IMR-90 (cell line): ENCODE measurements around the gene DNM3. TPM values are rescaled to one million over a fixed set of nuclear protein-coding genes. Genes with fewer than 3 reads are reported as not detected.

ENCODE experiments used
- ATAC-seq: fragments of 200-7000 bp; cut with Tn5 transposase; 2 replicates; pipeline ENCODE4 v1.9.1; 2020; ENCODE audit warnings: low read depth, mild to moderate bottlenecking, moderate library complexity
- BruUV-seq: library from RNA; stranded (reverse); fragments of 400-500 nt; replicated peaks from 2 replicates; lab custom pipeline; 2021; lab: Mats Ljungman, UMichigan
- CTCF ChIA-PET: fragments of 300-600 bp; formaldehyde crosslinking; extraction: SDS; loops from one replicate; lab custom pipeline; 2021; ENCODE audit warnings: antibody characterized with exemption; lab: Yijun Ruan, JAX
- POLR2A ChIA-PET: fragments of 300-600 bp; sonication (Branson Sonifier 250); formaldehyde crosslinking; loops from one replicate; lab custom pipeline; 2022; ENCODE audit warnings: antibody characterized with exemption; ENCODE audit not compliant: unreplicated experiment; lab: Charles Lee
- DNase-seq: peaks from one replicate; pipeline ENCODE4 v3.0.0; 2013
- H2AFZ ChIP-seq: replicated peaks from 2 replicates; pipeline ENCODE3; 2013; ENCODE audit warnings: low read length, mild to moderate bottlenecking; ENCODE audit not compliant: poor library complexity
- H2AK5ac ChIP-seq: 2 replicates; pipeline ENCODE4 v1.6.1; 2013; ENCODE audit warnings: low read depth, low read length, inconsistent platforms
- H2AK9ac ChIP-seq: replicated peaks from 2 replicates; pipeline ENCODE3; 2013; ENCODE audit warnings: mild to moderate bottlenecking, low read depth, low read length, moderate library complexity; ENCODE audit not compliant: poor library complexity
- H2BK120ac ChIP-seq: 2 replicates; pipeline ENCODE4 v1.6.1; 2013; ENCODE audit warnings: low read depth, low read length, inconsistent platforms
- H2BK15ac ChIP-seq: 3 replicates; pipeline ENCODE4 v1.6.1; 2013; ENCODE audit warnings: low read depth, low read length, inconsistent platforms
- H2BK20ac ChIP-seq: 2 replicates; pipeline ENCODE4 v1.6.1; 2013; ENCODE audit warnings: low read depth, mild to moderate bottlenecking, inconsistent platforms, low read length, moderate library complexity
- H2BK5ac ChIP-seq: 2 replicates; pipeline ENCODE4 v1.6.1; 2013; ENCODE audit warnings: mild to moderate bottlenecking, low read depth, low read length, inconsistent platforms; ENCODE audit not compliant: poor library complexity, severe bottlenecking
- H3K14ac ChIP-seq: replicated peaks from 2 replicates; pipeline ENCODE4 v1.6.1; 2013; ENCODE audit warnings: low read depth, low read length, inconsistent platforms
- H3K18ac ChIP-seq: 2 replicates; pipeline ENCODE4 v1.6.1; 2013; ENCODE audit warnings: low read depth, low read length, control low read depth
- H3K23ac ChIP-seq: 2 replicates; pipeline ENCODE4 v1.6.1; 2013; ENCODE audit warnings: low read depth, low read length, inconsistent platforms
- H3K27ac ChIP-seq: 2 replicates; pipeline ENCODE4 v1.5.1; 2013; ENCODE audit warnings: mild to moderate bottlenecking, control low read depth, low read length; ENCODE audit not compliant: insufficient read depth
- H3K27me3 ChIP-seq: 2 replicates; pipeline ENCODE4 v1.6.1; 2013; ENCODE audit warnings: low read length; ENCODE audit not compliant: control insufficient read depth, insufficient read depth
- H3K36me3 ChIP-seq: 2 replicates; pipeline ENCODE4 v1.6.1; 2013; ENCODE audit warnings: low read length, mixed read lengths; ENCODE audit not compliant: control insufficient read depth, insufficient read depth
- H3K4ac ChIP-seq: 2 replicates; pipeline ENCODE4 v1.6.1; 2013; ENCODE audit warnings: low read depth, low read length, inconsistent platforms
- H3K4me1 ChIP-seq: 2 replicates; pipeline ENCODE4 v1.6.1; 2013; ENCODE audit warnings: low read length, mixed read lengths; ENCODE audit not compliant: control insufficient read depth, insufficient read depth
- H3K4me2 ChIP-seq: 2 replicates; pipeline ENCODE4 v1.6.1; 2013; ENCODE audit warnings: low read depth, mild to moderate bottlenecking, control low read depth, low read length, moderate library complexity
- H3K4me3 ChIP-seq: 2 replicates; pipeline ENCODE4 v1.5.1; 2013; ENCODE audit warnings: low read depth, mild to moderate bottlenecking, control low read depth, low read length, moderate library complexity; ENCODE audit not compliant: insufficient read depth
- H3K56ac ChIP-seq: 2 replicates; pipeline ENCODE4 v1.6.1; 2013; ENCODE audit warnings: low read length, inconsistent platforms; ENCODE audit not compliant: insufficient read depth; ENCODE audit errors: extremely low read depth
- H3K79me1 ChIP-seq, 2 experiments: 2 replicates each; pipeline ENCODE4 v1.6.1; 2013; ENCODE audit warnings: low read length in 2 of 2, inconsistent platforms in 1 of 2, low read depth in 1 of 2
- H3K9ac ChIP-seq: 2 replicates; pipeline ENCODE4 v1.6.1; 2013; ENCODE audit warnings: low read depth, low read length, control low read depth
- H3K9me1 ChIP-seq: 2 replicates; pipeline ENCODE4 v1.6.1; 2013; ENCODE audit warnings: low read length, inconsistent platforms; ENCODE audit not compliant: insufficient read depth
- H3K9me3 ChIP-seq: 2 replicates; pipeline ENCODE4 v1.6.1; 2013; ENCODE audit warnings: low read length; ENCODE audit not compliant: control insufficient read depth, insufficient read depth
- H4K20me1 ChIP-seq: 2 replicates; pipeline ENCODE4 v1.6.1; 2013; ENCODE audit warnings: low read length, inconsistent platforms; ENCODE audit not compliant: insufficient read depth
- H4K5ac ChIP-seq: 2 replicates; pipeline ENCODE4 v1.6.1; 2013; ENCODE audit warnings: mild to moderate bottlenecking, low read depth, low read length, control low read depth
- H4K8ac ChIP-seq, 2 experiments: 2 replicates each; pipeline ENCODE4 v1.6.1; 2013; ENCODE audit warnings: low read depth in 2 of 2, low read length in 2 of 2, control low read depth in 1 of 2, inconsistent platforms in 1 of 2
- H4K91ac ChIP-seq: 2 replicates; pipeline ENCODE4 v1.6.1; 2013; ENCODE audit warnings: low read depth, low read length, inconsistent platforms; ENCODE audit not compliant: insufficient read depth
- BHLHE40 ChIP-seq: fragments of 150-350 bp; IDR thresholded peaks from 2 replicates; pipeline ENCODE4 v1.6.1; 2016; ENCODE audit warnings: mild to moderate bottlenecking, low read depth, low read length
- CHD1 ChIP-seq: IDR thresholded peaks from 2 replicates; pipeline ENCODE4 v1.6.1; 2012; ENCODE audit warnings: low read depth, low read length, improper control_type of control experiment
- CTCF ChIP-seq: conservative IDR thresholded peaks from 2 replicates; pipeline ENCODE4 v1.5.1; 2012; ENCODE audit warnings: mild to moderate bottlenecking, low read depth, low read length, improper control_type of control experiment
- FOS ChIP-seq: fragments of 150-350 bp; IDR thresholded peaks from 2 replicates; pipeline ENCODE4 v1.6.1; 2016; ENCODE audit warnings: low read depth, low read length
- MAFK ChIP-seq: IDR thresholded peaks from 2 replicates; pipeline ENCODE4 v1.6.1; 2012; ENCODE audit warnings: low read depth, low read length, improper control_type of control experiment
- MAZ ChIP-seq: IDR thresholded peaks from 2 replicates; pipeline ENCODE4 v1.6.1; 2012; ENCODE audit warnings: low read depth, mild to moderate bottlenecking, low read length, improper control_type of control experiment, moderate library complexity, borderline replicate concordance
- MXI1 ChIP-seq: IDR thresholded peaks from 2 replicates; pipeline ENCODE4 v1.6.1; 2012; ENCODE audit warnings: low read depth, mild to moderate bottlenecking, low read length, moderate library complexity, borderline replicate concordance
- NFE2L2 ChIP-seq: fragments of 150-350 bp; IDR thresholded peaks from 2 replicates; pipeline ENCODE4 v1.6.1; 2016; ENCODE audit warnings: low read depth, mild to moderate bottlenecking, low read length
- POLR2A ChIP-seq: IDR thresholded peaks from 2 replicates; pipeline ENCODE4 v1.6.1; 2012; ENCODE audit warnings: mild to moderate bottlenecking, low read depth, low read length
- RAD21 ChIP-seq: IDR thresholded peaks from 2 replicates; pipeline ENCODE4 v1.6.1; 2012; ENCODE audit warnings: low read length, improper control_type of control experiment
- RCOR1 ChIP-seq: IDR thresholded peaks from 2 replicates; pipeline ENCODE4 v1.6.1; 2012; ENCODE audit warnings: mild to moderate bottlenecking, low read length, improper control_type of control experiment; ENCODE audit not compliant: insufficient replicate concordance
- RFX5 ChIP-seq: IDR thresholded peaks from 2 replicates; pipeline ENCODE4 v1.8.0; 2012; ENCODE audit warnings: low read depth, mild to moderate bottlenecking, low read length, moderate library complexity
- SMC3 ChIP-seq: fragments of 150-350 bp; IDR thresholded peaks from 2 replicates; pipeline ENCODE4 v1.6.1; 2016; ENCODE audit warnings: low read depth, mild to moderate bottlenecking, antibody characterized with exemption, low read length, moderate library complexity
- WGBS, 2 experiments: methylation state at CpG; one replicate each; pipeline versions ENCODE4 v1.1.5 to v1.1.7; 2013; ENCODE audit warnings: missing lambda C conversion rate in 2 of 2; ENCODE audit not compliant: insufficient read length in 1 of 2; ENCODE audit errors: extremely low coverage in 2 of 2; 5-methylcytosine and 5-hydroxymethylcytosine counted together
- dilution Hi-C: fragments of 300-500 bp; cut with HindIII; formaldehyde crosslinking; loops from one replicate; pipeline ENCODE4 v1.14.3; 2018; ENCODE audit warnings: low sequenced_read_pairs; ENCODE audit not compliant: unreplicated experiment
- in situ Hi-C: fragments of 300-500 bp; cut with MboI; formaldehyde crosslinking; loops from 3 replicates; pipeline ENCODE4 v1.14.3; 2019; ENCODE audit warnings: low sequenced_read_pairs, inconsistent platforms, mixed read lengths
- intact Hi-C: fragments of 100-400 bp; cut with micrococcal nuclease; formaldehyde crosslinking; loops from 2 replicates; pipeline ENCODE4 v1.10.0; 2022
- polyA plus RNA-seq, 3 experiments: library from polyadenylated mRNA; depleted of rRNA; stranded (reverse); fragments of >200 nt; gene quantifications; 2 replicates each; pipeline ENCODE4 v1.2.3, GENCODE V29; 2012; ENCODE audit warnings: low replicate concordance in 1 of 3
- total RNA-seq: library from RNA; depleted of rRNA; stranded (reverse); fragments of >200 nt; gene quantifications from 2 replicates; pipeline ENCODE4 v1.2.3, GENCODE V29; 2012
- TF ChIP-seq, protein P1 (sequence below): fragments of 150-350 bp; IDR thresholded peaks from 2 replicates; pipeline ENCODE4 v1.6.1; 2016; ENCODE audit warnings: low read depth, mild to moderate bottlenecking, low read length, moderate library complexity, borderline replicate concordance
- TF ChIP-seq, protein P2 (sequence below): fragments of 150-350 bp; IDR thresholded peaks from 2 replicates; pipeline ENCODE4 v1.6.1; 2017; ENCODE audit warnings: mild to moderate bottlenecking, antibody characterized with exemption, low read length, low read depth

Gene DNM3
- total and polyA plus RNA-seq, 2 of the 4 experiments (the other 2 are of a cell fraction): 0.36 TPM

GRCh38 chr1:171904778-171905450 lies 63.6 kb downstream of the DNM3 start:
- CTCF ChIA-PET: interaction anchor here (1.1 kb wide), 1 partner anchor 12 kb away, joined by 4 read pairs; no protein-coding TSS in a partner anchor
- Histone ChIP-seq H3K36me3 (no peaks in the 10 kb centered on the region), H3K4me3 (no peak overlapping the region), H2BK5ac (no peak overlapping the region), H3K4ac (no peak overlapping the region), H2AK9ac (no peak overlapping the region), H3K9ac (no peak overlapping the region), H3K14ac (no peak overlapping the region), H3K9me1 (no peaks in the 10 kb centered on the region), H4K20me1 (no peaks in the 10 kb centered on the region), H2AK5ac (no peak overlapping the region), H4K5ac (no peak overlapping the region), H2AFZ (no peak overlapping the region), H3K4me2 (no peak overlapping the region), H2BK20ac (no peak overlapping the region), H3K27me3 (no peaks in the 10 kb centered on the region), H3K4me1 (no peaks in the 10 kb centered on the region), H3K79me1 (no peaks in the 10 kb centered on the region), H3K56ac (no peak overlapping the region), H3K18ac (no peak overlapping the region), H4K8ac (no peak overlapping the region), H2BK120ac (no peak overlapping the region), H2BK15ac (no peak overlapping the region), H4K91ac (no peak overlapping the region), H3K23ac (no peak overlapping the region), H3K27ac (no peak overlapping the region), H3K9me3 (no peaks in the 10 kb centered on the region)
- TF ChIP-seq MAZ (no peak), MXI1 (no peak), CTCF (no peak), POLR2A (no peak), FOS (no peak), MAFK (no peak), BHLHE40 (no peak), CHD1 (no peak), RCOR1 (no peak), RFX5 (no peak), NFE2L2 (no peak), SMC3 (no peak), RAD21 (no peak)
- TF ChIP-seq, protein P1, sequence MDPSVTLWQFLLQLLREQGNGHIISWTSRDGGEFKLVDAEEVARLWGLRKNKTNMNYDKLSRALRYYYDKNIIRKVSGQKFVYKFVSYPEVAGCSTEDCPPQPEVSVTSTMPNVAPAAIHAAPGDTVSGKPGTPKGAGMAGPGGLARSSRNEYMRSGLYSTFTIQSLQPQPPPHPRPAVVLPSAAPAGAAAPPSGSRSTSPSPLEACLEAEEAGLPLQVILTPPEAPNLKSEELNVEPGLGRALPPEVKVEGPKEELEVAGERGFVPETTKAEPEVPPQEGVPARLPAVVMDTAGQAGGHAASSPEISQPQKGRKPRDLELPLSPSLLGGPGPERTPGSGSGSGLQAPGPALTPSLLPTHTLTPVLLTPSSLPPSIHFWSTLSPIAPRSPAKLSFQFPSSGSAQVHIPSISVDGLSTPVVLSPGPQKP: no peak
- TF ChIP-seq, protein P2, sequence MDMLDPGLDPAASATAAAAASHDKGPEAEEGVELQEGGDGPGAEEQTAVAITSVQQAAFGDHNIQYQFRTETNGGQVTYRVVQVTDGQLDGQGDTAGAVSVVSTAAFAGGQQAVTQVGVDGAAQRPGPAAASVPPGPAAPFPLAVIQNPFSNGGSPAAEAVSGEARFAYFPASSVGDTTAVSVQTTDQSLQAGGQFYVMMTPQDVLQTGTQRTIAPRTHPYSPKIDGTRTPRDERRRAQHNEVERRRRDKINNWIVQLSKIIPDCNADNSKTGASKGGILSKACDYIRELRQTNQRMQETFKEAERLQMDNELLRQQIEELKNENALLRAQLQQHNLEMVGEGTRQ: no peak
- POLR2A ChIA-PET: no interaction called here
- dilution Hi-C loops (no loop called here), in situ Hi-C loops (no loop called here), intact Hi-C loops (no loop called here)
- WGBS, 2 experiments: no CpG with 5 or more reads among the region's 5 CpGs
- DNase-seq (no peak), ATAC-seq (no peak)
- no TSS peak for BruUV-seq
